H1 (cell line): Measurements from ENCODE around the gene NUMB. TPM values are rescaled to one million over a fixed set of nuclear protein-coding genes. Genes with fewer than 3 reads are reported as not detected.

Experiments used
- CTCF ChIA-PET: fragments of 300-600 bp; sonication (Branson Sonifier 250); formaldehyde crosslinking; loops from one replicate; lab custom pipeline; 2021; ENCODE audit not compliant: partially characterized antibody; lab: Charles Lee
- POLR2A ChIA-PET: fragments of 300-600 bp; sonication (Branson Sonifier 250); formaldehyde crosslinking; loops from one replicate; lab custom pipeline; 2021; ENCODE audit warnings: inconsistent platforms; ENCODE audit not compliant: partially characterized antibody; lab: Charles Lee
- DNase-seq, 2 experiments: peaks; one replicate each; pipeline versions ENCODE4 v3.0.0 to v3.0.0-alpha.2; 2010 to 2022; ENCODE audit warnings: low spot score in 2 of 2, low read depth in 1 of 2, mixed read lengths in 1 of 2
- FAIRE-seq: peaks from 2 replicates; lab custom pipeline; 2011; peaks lifted over from hg19 to GRCh38; lab: Jason Lieb, UNC
- H2AFZ ChIP-seq: 2 replicates; pipeline ENCODE4 v1.8.1; 2012; ENCODE audit warnings: low read length, inconsistent platforms
- H2AK5ac ChIP-seq: 2 replicates; pipeline ENCODE4 v1.6.1; 2013; ENCODE audit warnings: low read depth, low read length
- H2BK120ac ChIP-seq: replicated peaks from 2 replicates; pipeline ENCODE3; 2013; ENCODE audit warnings: low read depth, low read length, inconsistent platforms
- H2BK12ac ChIP-seq: 2 replicates; pipeline ENCODE4 v1.6.1; 2013; ENCODE audit warnings: low read depth, low read length
- H2BK15ac ChIP-seq: 2 replicates; pipeline ENCODE4 v1.6.1; 2013; ENCODE audit warnings: low read length
- H2BK20ac ChIP-seq: 2 replicates; pipeline ENCODE4 v1.6.1; 2013; ENCODE audit warnings: low read length
- H2BK5ac ChIP-seq: 2 replicates; pipeline ENCODE4 v1.6.1; 2013; ENCODE audit warnings: low read depth, low read length
- H3K14ac ChIP-seq: 2 replicates; pipeline ENCODE4 v1.6.1; 2013; ENCODE audit warnings: inconsistent platforms; ENCODE audit not compliant: insufficient read length
- H3K18ac ChIP-seq: 2 replicates; pipeline ENCODE4 v1.6.1; 2013; ENCODE audit warnings: low read length; ENCODE audit errors: extremely low read depth
- H3K23ac ChIP-seq: 2 replicates; pipeline ENCODE4 v1.6.1; 2013; ENCODE audit warnings: inconsistent platforms; ENCODE audit not compliant: insufficient read length
- H3K23me2 ChIP-seq: 2 replicates; pipeline ENCODE4 v1.6.1; 2013; ENCODE audit warnings: low read depth, low read length
- H3K27ac ChIP-seq: 2 replicates; pipeline ENCODE4 v1.6.1; 2011; ENCODE audit warnings: low read depth, low read length, inconsistent platforms
- H3K27me3 ChIP-seq, 4 experiments: replicated peaks in 1 of 4; 1 replicate in 1 of 4; 2 replicates in 3 of 4; pipeline versions ENCODE4 v1.6.1 to v1.8.1; 2011 to 2013; ENCODE audit warnings: low read length in 3 of 4, mild to moderate bottlenecking in 3 of 4, inconsistent platforms in 2 of 4, mixed read lengths in 2 of 4, moderate library complexity in 1 of 4; ENCODE audit not compliant: control insufficient read depth in 3 of 4, insufficient read depth in 3 of 4; ENCODE audit errors: extremely low read depth in 1 of 4
- H3K36me3 ChIP-seq, 4 experiments: 2 replicates each; pipeline versions ENCODE4 v1.6.1 to v1.8.1; 2011 to 2013; ENCODE audit warnings: mild to moderate bottlenecking in 4 of 4, low read length in 3 of 4, moderate library complexity in 2 of 4, control low read depth in 1 of 4, inconsistent platforms in 1 of 4; ENCODE audit not compliant: insufficient read depth in 4 of 4, control insufficient read depth in 2 of 4
- H3K4ac ChIP-seq: replicated peaks from 2 replicates; pipeline ENCODE3; 2013; ENCODE audit warnings: low read length, low read depth, mixed read lengths, inconsistent platforms; ENCODE audit not compliant: insufficient read length
- H3K4me1 ChIP-seq, 4 experiments: replicated peaks in 1 of 4; 1 replicate in 1 of 4; 2 replicates in 3 of 4; pipeline versions ENCODE4 v1.6.1 to v1.8.1; 2011 to 2013; ENCODE audit warnings: low read length in 3 of 4, inconsistent platforms in 2 of 4, mixed read lengths in 1 of 4; ENCODE audit not compliant: insufficient read depth in 4 of 4, control insufficient read depth in 3 of 4
- H3K4me2 ChIP-seq, 2 experiments: 2 replicates each; pipeline versions ENCODE4 v1.6.1 to v1.8.1; 2011 to 2013; ENCODE audit warnings: low read depth in 2 of 2, low read length in 2 of 2, control low read depth in 1 of 2, inconsistent platforms in 1 of 2, mild to moderate bottlenecking in 1 of 2; ENCODE audit not compliant: insufficient read depth in 1 of 2
- H3K4me3 ChIP-seq, 4 experiments: fragments of 200-600, 300-600 bp in 1 of 4; sonication (generic), shearing (Covaris generic), sonication (Bioruptor Twin) in 1 of 4; 2 replicates each; pipeline versions ENCODE4 v1.5.1 to v1.8.1; 2011 to 2016; ENCODE audit warnings: low read length in 4 of 4, low read depth in 3 of 4, control low read depth in 2 of 4, inconsistent platforms in 2 of 4, mild to moderate bottlenecking in 2 of 4, mixed read lengths in 1 of 4, moderate library complexity in 1 of 4; ENCODE audit not compliant: insufficient read depth in 2 of 4; ENCODE audit errors: extremely low read depth in 1 of 4
- H3K56ac ChIP-seq: replicated peaks from 2 replicates; pipeline ENCODE3; 2013; ENCODE audit warnings: low read depth, mild to moderate bottlenecking, mixed read lengths, low read length, inconsistent platforms; ENCODE audit not compliant: insufficient read length
- H3K79me1 ChIP-seq: 2 replicates; pipeline ENCODE4 v1.6.1; 2013; ENCODE audit warnings: low read depth, low read length, control low read depth
- H3K79me2 ChIP-seq, 2 experiments: 2 replicates each; pipeline versions ENCODE4 v1.6.1 to v1.8.1; 2012 to 2013; ENCODE audit warnings: low read length in 2 of 2, mild to moderate bottlenecking in 2 of 2, inconsistent platforms in 1 of 2; ENCODE audit not compliant: insufficient read depth in 2 of 2, control insufficient read depth in 1 of 2
- H3K9ac ChIP-seq, 4 experiments: replicated peaks in 1 of 4; 1 replicate in 1 of 4; 2 replicates in 3 of 4; pipeline versions ENCODE4 v1.6.1 to v1.8.1; 2011 to 2013; ENCODE audit warnings: low read depth in 3 of 4, low read length in 3 of 4, control low read depth in 2 of 4, mild to moderate bottlenecking in 2 of 4, moderate library complexity in 2 of 4, inconsistent platforms in 1 of 4; ENCODE audit errors: extremely low read depth in 1 of 4
- H3K9me3 ChIP-seq, 2 experiments: 2 replicates each; pipeline versions ENCODE4 v1.6.1 to v1.8.1; 2012 to 2013; ENCODE audit warnings: mild to moderate bottlenecking in 2 of 2, moderate library complexity in 2 of 2, control low read depth in 1 of 2, inconsistent platforms in 1 of 2, low read depth in 1 of 2, low read length in 1 of 2, mixed read lengths in 1 of 2; ENCODE audit not compliant: insufficient read depth in 2 of 2
- H4K20me1 ChIP-seq, 2 experiments: replicated peaks in 1 of 2; 2 replicates each; pipeline versions ENCODE3 to v1.8.1; 2011 to 2013; ENCODE audit warnings: inconsistent platforms in 2 of 2, low read length in 2 of 2, mild to moderate bottlenecking in 1 of 2; ENCODE audit not compliant: insufficient read depth in 2 of 2, control insufficient read depth in 1 of 2
- H4K5ac ChIP-seq: 2 replicates; pipeline ENCODE4 v1.6.1; 2013; ENCODE audit warnings: low read length, low read depth, mixed read lengths, inconsistent platforms; ENCODE audit not compliant: insufficient read length
- H4K8ac ChIP-seq: 2 replicates; pipeline ENCODE4 v1.8.0; 2013; ENCODE audit warnings: mild to moderate bottlenecking, moderate library complexity, low read length, inconsistent platforms; ENCODE audit not compliant: insufficient read depth; ENCODE audit errors: extremely low read depth
- H4K91ac ChIP-seq: replicated peaks from 2 replicates; pipeline ENCODE3; 2013; ENCODE audit warnings: low read length, mixed read lengths, inconsistent platforms; ENCODE audit not compliant: insufficient read length
- ATF3 ChIP-seq: IDR thresholded peaks from 2 replicates; pipeline ENCODE4 v1.6.1; 2011; ENCODE audit warnings: low read depth, mild to moderate bottlenecking, low read length; ENCODE audit not compliant: insufficient read depth
- BCL11A ChIP-seq, 2 experiments: IDR thresholded peaks; one replicate each; pipeline ENCODE4 v1.6.1; 2011; ENCODE audit warnings: low read depth in 2 of 2, low read length in 2 of 2, mild to moderate bottlenecking in 2 of 2
- CHD1 ChIP-seq: IDR thresholded peaks from 2 replicates; pipeline ENCODE4 v1.6.1; 2012; ENCODE audit warnings: low read depth, low read length, improper control_type of control experiment
- CTBP2 ChIP-seq: IDR thresholded peaks from 2 replicates; pipeline ENCODE4 v1.7.0; 2011; ENCODE audit warnings: borderline replicate concordance, mild to moderate bottlenecking, moderate library complexity, mixed read lengths, low read length; ENCODE audit not compliant: insufficient read depth, insufficient read length
- SAP30 ChIP-seq: fragments of 300-600 bp; sonication (generic); IDR thresholded peaks from 2 replicates; pipeline ENCODE4 v1.7.1; 2012; ENCODE audit warnings: low read length, moderate library complexity, mild to moderate bottlenecking, inconsistent platforms; ENCODE audit not compliant: insufficient read depth, insufficient replicate concordance
- SIX5 ChIP-seq: IDR thresholded peaks from 2 replicates; pipeline ENCODE4 v1.6.1; 2011; ENCODE audit warnings: mild to moderate bottlenecking, low read depth, low read length
- TAF1 ChIP-seq: IDR thresholded peaks from 2 replicates; pipeline ENCODE4 v1.6.1; 2011; ENCODE audit warnings: mild to moderate bottlenecking, low read depth, low read length
- YY1 ChIP-seq: IDR thresholded peaks from 2 replicates; pipeline ENCODE4 v1.6.1; 2011; ENCODE audit warnings: low read depth, mild to moderate bottlenecking, low read length
- WGBS, 2 experiments: shearing (Covaris generic) in 1 of 2; methylation state at CpG; one replicate each; pipeline versions ENCODE4 v1.1.6 to v1.1.7; 2013 to 2015; ENCODE audit warnings: low lambda C conversion rate in 2 of 2, mixed read lengths in 2 of 2, inconsistent platforms in 1 of 2, low coverage in 1 of 2, missing lambda C conversion rate in 1 of 2; ENCODE audit not compliant: insufficient replicate concordance in 2 of 2, insufficient coverage in 1 of 2, insufficient read length in 1 of 2; ENCODE audit errors: extremely low coverage in 1 of 2, missing lambda C conversion rate in 1 of 2; 5-methylcytosine and 5-hydroxymethylcytosine counted together
- polyA plus RNA-seq, 7 experiments: library from polyadenylated mRNA; depleted of rRNA in 3 of 7; stranded (reverse) in 5 of 7; unstranded in 2 of 7; fragments of >200 nt in 5 of 7; fragments of 200-250 nt in 2 of 7; gene quantifications; 1 replicate in 5 of 7; 2 replicates in 1 of 7; 4 replicates in 1 of 7; pipeline versions ENCODE4 v1.2.1 to v1.2.3, GENCODE V29; 2011 to 2013; ENCODE audit warnings: missing spikeins in 2 of 7, mixed read lengths in 2 of 7
- total RNA-seq: library from RNA; stranded (reverse); fragmentation: NEBNext Ultra II Directional; extraction: Animal tissue kit (Norgen Biotek cat#: 25700); gene quantifications from 2 replicates; pipeline ENCODE4 v1.2.1, GENCODE V29; 2021

The NUMB gene
- total and polyA plus RNA-seq, 2 of the 8 experiments (the other 6 are each of a cell fraction or from before 2014, with no cell fraction given), result 54.3 to 78.1 TPM

DNA sequence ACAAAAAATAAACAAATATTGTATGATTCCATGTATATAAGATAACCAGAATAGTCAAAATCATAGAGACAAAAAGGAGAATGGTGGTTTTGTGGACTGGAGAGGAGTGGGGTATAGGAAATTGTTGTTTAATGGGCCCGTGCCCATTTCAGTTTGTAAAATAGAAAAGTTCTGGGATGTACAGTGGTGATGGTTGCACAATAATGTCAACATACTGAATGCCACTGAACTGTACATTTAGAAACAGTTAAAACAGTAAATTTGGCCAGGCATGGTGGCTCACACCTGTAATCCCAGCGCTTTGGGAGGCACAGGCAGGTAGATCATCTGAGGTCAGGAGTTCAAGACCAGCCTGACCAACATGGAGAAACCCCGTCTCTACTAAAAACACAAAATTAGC is 40.1 kb downstream of the NUMB start:
- TF ChIP-seq YY1, result no peak
- TF ChIP-seq SAP30, result no peak
- no peak for TF ChIP-seq ATF3
- TF ChIP-seq CTBP2, result no peak
- TF ChIP-seq TAF1, result no peak
- no peak for TF ChIP-seq SIX5
- no peak for TF ChIP-seq BCL11A (IDR thresholded peaks at IDR 0.05; ENCODE audit: low read depth in 2 of 2, low read length in 2 of 2)
- no peak for TF ChIP-seq CHD1
- H2BK120ac ChIP-seq, result no peak overlapping the region
- H2AFZ ChIP-seq, result no peak overlapping the region
- H3K23ac ChIP-seq, result no peak overlapping the region
- H4K20me1 ChIP-seq, result no peaks in the 10 kb centered on the region
- H2AK5ac ChIP-seq, result no peak overlapping the region
- H3K4ac ChIP-seq, result no peak overlapping the region
- H3K27me3 ChIP-seq, result no peaks in the 10 kb centered on the region
- H2BK12ac ChIP-seq, result no peak overlapping the region
- peaks cover 5 to 57% of the 10 kb centered on the region in 2 experiments for H3K79me2 ChIP-seq
- H2BK20ac ChIP-seq, result no peak overlapping the region
- no peak for FAIRE-seq
- no peak overlapping the region for H4K91ac ChIP-seq
- ChIA-PET POLR2A (no interaction called here), CTCF (no interaction called here)
- no peak overlapping the region for H3K14ac ChIP-seq
- no peak overlapping the region for H2BK15ac ChIP-seq
- no peak overlapping the region for H4K8ac ChIP-seq
- peaks cover 12% of the 10 kb centered on the region for H3K79me1 ChIP-seq
- H3K23me2 ChIP-seq, result no peaks in the 10 kb centered on the region; the same call in 1 of the 2 replicates
- no peak overlapping the region for H3K4me3 ChIP-seq
- H3K4me2 ChIP-seq, result no peak overlapping the region
- no peak overlapping the region for H4K5ac ChIP-seq
- peaks cover 0 to 4% (median 0%) of the 10 kb centered on the region in 4 experiments; a peak in 2 of 8 replicates for H3K36me3 ChIP-seq
- no peak overlapping the region for H3K9ac ChIP-seq
- no peak overlapping the region for H3K56ac ChIP-seq
- H3K9me3 ChIP-seq, result no peaks in the 10 kb centered on the region
- H3K27ac ChIP-seq, result no peak overlapping the region
- no peak for DNase-seq
- WGBS, 2 experiments, result 91% methylated on average over 3 of the region's 3 CpGs; no CpG with 5 or more reads in 1 of the 2 experiments
- H3K18ac ChIP-seq, result no peak overlapping the region
- H2BK5ac ChIP-seq, result no peak overlapping the region
- no peaks in the 10 kb centered on the region for H3K4me1 ChIP-seq
